ENCODE data around the gene AVP. TPM values are rescaled to one million over a fixed set of nuclear protein-coding genes. Genes with fewer than 3 reads are reported as not detected.

The AVP gene
- total and polyA plus RNA-seq, 4 donors, result not detected

GRCh38 chr20:3093861-3094361 lies 9.4 kb upstream of the AVP start:
- Histone ChIP-seq H3K27ac (ENCODE audit: low read depth in 1 of 2, low read length in 2 of 2) (no peak overlapping the region), H3K4me3 (ENCODE audit: low read length in 2 of 2) (no peak overlapping the region), H3K27me3 (ENCODE audit: control insufficient read depth in 1 of 2, insufficient read depth in 2 of 2, low read length in 1 of 2) (no peaks in the 10 kb centered on the region), H3K9me3 (ENCODE audit: control insufficient read depth, low read length) (no peaks in the 10 kb centered on the region), H3K36me3 (ENCODE audit: control insufficient read depth in 1 of 2, insufficient read depth in 2 of 2, low read length in 1 of 2) (no peaks in the 10 kb centered on the region), H3K4me1 (ENCODE audit: control insufficient read depth in 1 of 2, insufficient read depth in 2 of 2, low read length in 2 of 2) (no peaks in the 10 kb centered on the region)
- intact Hi-C loops (cut with DNase I), result no loop called here
- ATAC-seq (ENCODE audit: low FRiP score), result no peak
- DNase-seq, result no peak
- WGBS, 2 donors, result 65 to 66% methylated on average over 10 of the region's 10 CpGs

DNA sequence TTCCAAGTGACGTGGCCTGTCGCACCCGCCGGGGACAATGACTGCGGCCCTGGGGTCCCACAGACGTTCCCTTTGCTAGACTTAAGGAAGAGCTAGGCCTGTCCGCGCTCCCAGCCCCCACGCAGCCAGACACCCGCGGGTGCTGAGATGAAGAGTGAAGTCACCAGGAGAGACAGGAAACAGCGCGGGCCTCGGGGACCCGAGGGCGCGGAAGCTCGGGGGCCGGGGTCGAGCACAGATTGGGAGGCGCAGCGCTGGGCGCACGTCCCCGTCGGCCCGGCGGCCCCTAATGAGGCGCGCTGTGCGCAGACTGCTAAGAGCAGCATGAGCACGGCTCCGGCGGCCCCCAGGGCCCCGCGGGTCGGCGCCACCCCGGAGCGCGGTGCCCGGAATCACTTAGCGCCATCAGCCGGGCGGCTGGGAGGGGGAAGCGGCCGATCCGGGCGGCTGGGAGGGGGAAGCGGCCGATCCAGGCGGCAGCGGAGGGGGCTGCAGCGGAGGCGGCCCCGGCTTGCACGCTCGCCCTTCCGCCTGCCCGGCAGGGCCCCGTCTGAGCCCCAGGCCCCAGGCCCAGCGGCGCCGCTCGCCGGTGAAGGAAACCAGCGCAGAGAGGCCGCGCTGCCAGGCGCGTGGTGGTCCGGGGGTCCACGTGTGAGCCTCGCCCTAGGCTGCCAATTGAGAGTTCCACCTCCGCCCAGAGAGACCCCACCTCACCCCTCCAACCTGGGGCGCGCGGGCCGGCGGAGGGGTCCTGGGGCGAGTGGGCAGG lies 8.3 kb upstream of the AVP start:
- no peak overlapping the region for H3K4me3 ChIP-seq (ENCODE audit: low read length in 2 of 2)
- intact Hi-C loops (cut with DNase I), result no loop called here
- peak; percentile 36 for ATAC-seq (ENCODE audit: low FRiP score)
- no peaks in the 10 kb centered on the region for H3K36me3 ChIP-seq (ENCODE audit: control insufficient read depth in 1 of 2, insufficient read depth in 2 of 2, low read length in 1 of 2)
- H3K27me3 ChIP-seq (ENCODE audit: control insufficient read depth in 1 of 2, insufficient read depth in 2 of 2, low read length in 1 of 2), result no peaks in the 10 kb centered on the region
- no peak for DNase-seq
- no peak overlapping the region for H3K27ac ChIP-seq (ENCODE audit: low read depth in 1 of 2, low read length in 2 of 2)
- no peaks in the 10 kb centered on the region for H3K9me3 ChIP-seq (ENCODE audit: control insufficient read depth, low read length)
- 7 to 8% methylated on average over 54 to 81 of the region's 81 CpGs for WGBS, 2 donors
- H3K4me1 ChIP-seq (ENCODE audit: control insufficient read depth in 1 of 2, insufficient read depth in 2 of 2, low read length in 2 of 2), result no peaks in the 10 kb centered on the region

- no peaks in the 10 kb centered on the region for H3K9me3 ChIP-seq (ENCODE audit: control insufficient read depth, low read length)
- 0 to 11% methylated on average over 1 of the region's 1 CpG for WGBS, 2 donors
- ATAC-seq (ENCODE audit: low FRiP score) (no peak), DNase-seq (no peak)
- no peaks in the 10 kb centered on the region for H3K36me3 ChIP-seq (ENCODE audit: control insufficient read depth in 1 of 2, insufficient read depth in 2 of 2, low read length in 1 of 2)
- no peak overlapping the region for H3K4me3 ChIP-seq (ENCODE audit: low read length in 2 of 2)
- no peaks in the 10 kb centered on the region for H3K27me3 ChIP-seq (ENCODE audit: control insufficient read depth in 1 of 2, insufficient read depth in 2 of 2, low read length in 1 of 2)
- intact Hi-C loops (cut with DNase I), result no loop called here
- no peak overlapping the region for H3K27ac ChIP-seq (ENCODE audit: low read depth in 1 of 2, low read length in 2 of 2)
- H3K4me1 ChIP-seq (ENCODE audit: control insufficient read depth in 1 of 2, insufficient read depth in 2 of 2, low read length in 2 of 2), result no peaks in the 10 kb centered on the region
These were observed 6.0 kb upstream of the AVP start for GRCh38 chr20:3090565-3090964.

DNA sequence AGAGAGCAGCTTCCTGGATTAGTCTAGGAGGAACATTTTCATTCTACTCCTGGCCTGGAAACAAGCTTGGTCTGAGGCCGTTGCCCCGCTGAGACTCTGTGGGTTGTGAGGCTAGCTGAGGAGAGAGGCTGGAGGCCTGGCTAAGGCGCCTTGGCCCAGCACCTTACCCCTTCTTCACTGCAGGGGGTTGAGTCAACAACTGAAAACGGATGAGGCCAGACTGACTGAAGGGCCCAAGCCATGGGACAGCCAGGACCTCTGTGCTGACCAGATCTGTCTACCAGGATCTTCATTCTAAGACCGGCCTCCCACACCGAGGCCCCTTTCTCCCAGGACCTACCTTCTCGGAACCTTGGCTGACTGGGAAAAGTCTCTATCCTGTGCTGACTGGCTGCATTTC lies 3.5 kb upstream of the AVP start:
- ATAC-seq (ENCODE audit: low FRiP score), result no peak
- H3K27ac ChIP-seq (ENCODE audit: low read depth in 1 of 2, low read length in 2 of 2), result no peak overlapping the region
- WGBS, 2 donors, result 79 to 81% methylated on average over 7 of the region's 7 CpGs
- H3K27me3 ChIP-seq (ENCODE audit: control insufficient read depth in 1 of 2, insufficient read depth in 2 of 2, low read length in 1 of 2), result no peaks in the 10 kb centered on the region
- intact Hi-C loops (cut with DNase I), result no loop called here
- H3K9me3 ChIP-seq (ENCODE audit: control insufficient read depth, low read length), result no peaks in the 10 kb centered on the region
- H3K4me3 ChIP-seq (ENCODE audit: low read length in 2 of 2), result no peak overlapping the region
- no peak for DNase-seq
- H3K4me1 ChIP-seq (ENCODE audit: control insufficient read depth in 1 of 2, insufficient read depth in 2 of 2, low read length in 2 of 2), result no peaks in the 10 kb centered on the region
- H3K36me3 ChIP-seq (ENCODE audit: control insufficient read depth in 1 of 2, insufficient read depth in 2 of 2, low read length in 1 of 2), result no peaks in the 10 kb centered on the region

- H3K9me3 ChIP-seq (ENCODE audit: control insufficient read depth, low read length), result no peaks in the 10 kb centered on the region
- WGBS, 2 donors, result 96 to 99% methylated on average over 8 of the region's 8 CpGs
- H3K4me3 ChIP-seq (ENCODE audit: low read length in 2 of 2), result no peak overlapping the region
- no peak for DNase-seq
- no peaks in the 10 kb centered on the region for H3K4me1 ChIP-seq (ENCODE audit: control insufficient read depth in 1 of 2, insufficient read depth in 2 of 2, low read length in 2 of 2)
- ATAC-seq (ENCODE audit: low FRiP score), result no peak
- H3K27ac ChIP-seq (ENCODE audit: low read depth in 1 of 2, low read length in 2 of 2), result no peak overlapping the region
- H3K36me3 ChIP-seq (ENCODE audit: control insufficient read depth in 1 of 2, insufficient read depth in 2 of 2, low read length in 1 of 2), result no peaks in the 10 kb centered on the region
- intact Hi-C loops (cut with DNase I), result no loop called here
- no peaks in the 10 kb centered on the region for H3K27me3 ChIP-seq (ENCODE audit: control insufficient read depth in 1 of 2, insufficient read depth in 2 of 2, low read length in 1 of 2)
These were observed 1.1 kb upstream of the AVP start for GRCh38 chr20:3085571-3086072.

DNA sequence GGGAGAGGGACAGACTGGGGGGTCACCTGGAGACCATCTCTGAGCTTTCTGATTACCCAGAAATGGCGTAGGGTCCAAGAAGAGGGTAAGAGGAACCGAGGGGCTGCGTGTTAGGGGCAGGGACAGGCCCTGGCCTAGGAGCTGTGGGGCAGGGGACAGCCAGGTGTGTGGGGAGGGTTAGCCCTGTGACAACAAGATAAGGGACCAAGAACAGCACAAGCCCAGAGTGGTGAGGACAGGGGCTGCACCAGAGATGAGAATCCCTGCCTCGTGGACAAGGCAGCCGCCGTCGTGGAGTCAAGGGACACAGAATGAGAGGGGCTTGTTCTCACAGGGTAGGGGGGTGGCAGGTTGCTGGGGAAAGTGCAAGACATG lies 449 bp upstream of the AVP start:
- no peak for ATAC-seq (ENCODE audit: low FRiP score)
- no peaks in the 10 kb centered on the region for H3K9me3 ChIP-seq (ENCODE audit: control insufficient read depth, low read length)
- H3K36me3 ChIP-seq (ENCODE audit: control insufficient read depth in 1 of 2, insufficient read depth in 2 of 2, low read length in 1 of 2), result no peaks in the 10 kb centered on the region
- intact Hi-C loops (cut with DNase I), result no loop called here
- DNase-seq, result no peak
- H3K4me1 ChIP-seq (ENCODE audit: control insufficient read depth in 1 of 2, insufficient read depth in 2 of 2, low read length in 2 of 2), result no peaks in the 10 kb centered on the region
- H3K27me3 ChIP-seq (ENCODE audit: control insufficient read depth in 1 of 2, insufficient read depth in 2 of 2, low read length in 1 of 2), result no peaks in the 10 kb centered on the region
- WGBS, 2 donors, result 92 to 95% methylated on average over 7 of the region's 7 CpGs
- H3K27ac ChIP-seq (ENCODE audit: low read depth in 1 of 2, low read length in 2 of 2), result no peak overlapping the region
- no peak overlapping the region for H3K4me3 ChIP-seq (ENCODE audit: low read length in 2 of 2)

DNA sequence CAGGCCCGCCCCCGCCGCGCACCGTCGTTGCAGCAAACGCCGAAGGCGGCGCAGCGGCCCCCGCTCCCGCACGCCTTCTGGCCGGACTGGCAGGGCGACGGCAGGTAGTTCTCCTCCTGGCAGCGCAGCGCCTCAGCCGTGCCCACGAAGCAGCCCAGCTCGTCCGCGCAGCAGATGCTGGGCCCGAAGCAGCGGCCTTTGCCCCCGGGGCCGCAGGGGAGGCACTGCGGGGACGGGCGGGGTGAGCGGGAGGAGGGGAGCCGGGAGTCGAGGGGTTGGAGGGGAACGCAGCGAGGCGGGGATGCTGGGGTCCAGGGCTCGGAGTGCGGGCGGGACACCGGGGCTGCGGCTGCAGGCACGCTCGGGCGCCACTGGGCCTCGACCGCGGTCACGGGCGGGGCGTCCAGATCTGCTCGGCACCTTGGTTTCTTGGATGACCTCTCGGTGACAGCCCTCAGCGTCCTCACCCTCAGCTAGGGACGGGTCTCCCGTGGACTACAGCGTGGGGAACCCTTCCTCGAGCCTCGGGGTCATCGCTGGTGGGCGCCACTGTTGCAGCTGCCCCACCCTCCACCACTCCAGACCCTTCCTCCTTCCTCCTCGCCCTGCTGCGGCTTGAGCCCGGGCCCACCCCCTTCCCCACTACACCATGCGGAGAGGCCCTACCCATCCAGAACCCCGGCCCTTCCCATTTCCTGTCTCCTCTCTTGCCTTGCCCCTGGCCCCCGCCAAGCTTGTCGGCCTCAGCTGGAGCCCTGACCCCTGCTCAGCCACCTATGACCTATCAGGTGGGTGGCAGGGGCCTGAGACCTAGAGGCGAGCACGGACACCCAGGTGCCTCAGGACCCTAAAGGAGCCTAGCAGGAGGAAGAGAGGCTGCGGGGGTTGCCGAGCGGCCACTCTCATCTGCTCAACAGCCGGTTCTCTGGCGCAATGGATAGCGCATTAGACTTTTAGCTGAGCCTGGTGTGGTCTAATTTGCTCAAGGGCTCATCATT lies 1.3 kb downstream of the AVP start:
- H3K9me3 ChIP-seq (ENCODE audit: control insufficient read depth, low read length), result no peaks in the 10 kb centered on the region
- 21 to 27% methylated on average over 59 to 76 of the region's 76 CpGs for WGBS, 2 donors
- H3K4me1 ChIP-seq (ENCODE audit: control insufficient read depth in 1 of 2, insufficient read depth in 2 of 2, low read length in 2 of 2), result no peaks in the 10 kb centered on the region
- no peak overlapping the region for H3K4me3 ChIP-seq (ENCODE audit: low read length in 2 of 2)
- ATAC-seq (ENCODE audit: low FRiP score), result no peak
- H3K27me3 ChIP-seq (ENCODE audit: control insufficient read depth in 1 of 2, insufficient read depth in 2 of 2, low read length in 1 of 2), result no peaks in the 10 kb centered on the region
- no peak for DNase-seq
- intact Hi-C loops (cut with DNase I), result no loop called here
- H3K27ac ChIP-seq (ENCODE audit: low read depth in 1 of 2, low read length in 2 of 2), result no peak overlapping the region
- H3K36me3 ChIP-seq (ENCODE audit: control insufficient read depth in 1 of 2, insufficient read depth in 2 of 2, low read length in 1 of 2), result no peaks in the 10 kb centered on the region

- no peaks in the 10 kb centered on the region for H3K4me1 ChIP-seq (ENCODE audit: control insufficient read depth in 1 of 2, insufficient read depth in 2 of 2, low read length in 2 of 2)
- H3K9me3 ChIP-seq (ENCODE audit: control insufficient read depth, low read length), result no peaks in the 10 kb centered on the region
- DNase-seq (no peak), ATAC-seq (ENCODE audit: low FRiP score) (no peak)
- no peaks in the 10 kb centered on the region for H3K36me3 ChIP-seq (ENCODE audit: control insufficient read depth in 1 of 2, insufficient read depth in 2 of 2, low read length in 1 of 2)
- H3K27ac ChIP-seq (ENCODE audit: low read depth in 1 of 2, low read length in 2 of 2), result no peak overlapping the region
- intact Hi-C loops (cut with DNase I), result no loop called here
- WGBS, 2 donors, result 4 to 8% methylated on average over 34 to 71 of the region's 71 CpGs
- no peaks in the 10 kb centered on the region for H3K27me3 ChIP-seq (ENCODE audit: control insufficient read depth in 1 of 2, insufficient read depth in 2 of 2, low read length in 1 of 2)
- H3K4me3 ChIP-seq (ENCODE audit: low read length in 2 of 2), result no peak overlapping the region
These were observed 2.1 kb downstream of the AVP start for GRCh38 chr20:3082306-3082951.
